RKO (cell line): ENCODE results near the gene SPRR4.
"Not testable (repeated sequence)": the region's sequence is repeated elsewhere in the genome, so short reads cannot be mapped to it uniquely, and the experiment has no call there.

Experiments used
- DNase-seq: peaks from one replicate; pipeline ENCODE4 v3.0.0-alpha.2; 2016; ENCODE audit warnings: low spot score

Gene SPRR4

GRCh38 chr1:152967201-152967600 lies 3.2 kb upstream of the SPRR4 start:
- no peak for DNase-seq

- no peak for DNase-seq
Observed at GRCh38 chr1:152968248-152968647, 2.2 kb upstream of the SPRR4 start.

- no peak for DNase-seq
Observed at GRCh38 chr1:152969036-152969435, 1.4 kb upstream of the SPRR4 start.

- no peak for DNase-seq
Observed at GRCh38 chr1:152972196-152972886, 1.9 kb downstream of the SPRR4 start.

GRCh38 chr1:152976688-152977087 lies 6.2 kb downstream of the SPRR4 start:
- DNase-seq = no peak

- DNase-seq = no peak
Observed at GRCh38 chr1:152977614-152978013, 7.2 kb downstream of the SPRR4 start.

- no peak for DNase-seq
Observed at GRCh38 chr1:152980676-152981075, 10.2 kb downstream of the SPRR4 start.

GRCh38 chr1:152981146-152981871 lies 10.9 kb downstream of the SPRR4 start:
- no peak for DNase-seq

- DNase-seq = no peak
Observed at GRCh38 chr1:152982076-152982475, 11.6 kb downstream of the SPRR4 start.

- DNase-seq = no peak
Observed at GRCh38 chr1:152983234-152983633, 12.8 kb downstream of the SPRR4 start.

- DNase-seq = no peak
Observed at GRCh38 chr1:152983743-152984142, 13.3 kb downstream of the SPRR4 start, which contains the start of gene SPRR1A. Gene SPRR1A, plus strand, starts transcription at chr1:152984081. Its CDS starts 1,150 bp downstream, at chr1:152985231.

GRCh38 chr1:152986578-152986977 lies 16.1 kb downstream of the SPRR4 start:
- no peak for DNase-seq

- DNase-seq = no peak
Observed at GRCh38 chr1:152993186-152993585, 22.7 kb downstream of the SPRR4 start.

- DNase-seq = no peak
Observed at GRCh38 chr1:152995842-152996241, 25.4 kb downstream of the SPRR4 start.

GRCh38 chr1:152996633-152997400 lies 26.4 kb downstream of the SPRR4 start:
- DNase-seq = no peak

- DNase-seq = no peak
Observed at GRCh38 chr1:152997901-152998300, 27.5 kb downstream of the SPRR4 start.

GRCh38 chr1:152998476-152998875 lies 28.0 kb downstream of the SPRR4 start:
- DNase-seq = no peak

GRCh38 chr1:152999818-153000217 lies 29.4 kb downstream of the SPRR4 start:
- no peak for DNase-seq

GRCh38 chr1:153000294-153000693 lies 29.8 kb downstream of the SPRR4 start:
- DNase-seq = no peak

GRCh38 chr1:153001382-153001781 lies 30.9 kb downstream of the SPRR4 start, which contains the start of gene SPRR3:
Gene SPRR3, plus strand, starts transcription at chr1:153001749. Its CDS starts 1,272 bp downstream, at chr1:153003021.
- DNase-seq = no peak

GRCh38 chr1:153011235-153011758 lies 40.8 kb downstream of the SPRR4 start:
- DNase-seq = not testable (repeated sequence)

GRCh38 chr1:153021829-153022228 lies 51.4 kb downstream of the SPRR4 start:
- DNase-seq = not testable (repeated sequence)
